HG03280 (cell line): ENCODE data around the gene ROBO1.
"Not testable (repeated sequence)": the region's sequence is repeated elsewhere in the genome, so short reads cannot be mapped to it uniquely, and the experiment has no call there.

ENCODE experiments used
- ATAC-seq: cut with Tn5 transposase; IDR thresholded peaks from one replicate; pipeline ENCODE4 v1.9.1; 2021; ENCODE audit warnings: mild to moderate bottlenecking, moderate library complexity; ENCODE audit not compliant: unreplicated experiment

The ROBO1 gene

GRCh38 chr3:78724859-78725258 is 1042.9 kb downstream of the ROBO1 start:
- ATAC-seq: no peak

DNA sequence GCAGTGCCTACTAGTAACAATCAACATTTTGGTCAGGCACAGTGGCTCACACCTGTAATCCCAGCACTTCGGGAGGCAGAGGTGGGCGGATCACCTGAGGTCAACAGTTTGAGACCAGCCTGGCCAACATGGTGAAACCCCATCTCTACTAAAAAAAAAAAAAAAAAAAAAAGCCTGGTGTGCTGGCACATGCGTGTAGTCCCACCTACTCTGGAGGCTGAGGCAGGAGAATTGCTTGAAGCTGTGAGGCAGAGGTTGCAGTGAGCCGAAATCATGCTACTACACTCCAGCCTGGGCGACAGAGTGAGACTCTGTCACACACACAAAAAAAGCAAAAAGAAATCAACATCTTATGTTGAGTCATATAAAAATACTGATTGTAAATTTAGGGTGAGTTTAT is 1043.4 kb downstream of the ROBO1 start:
- not testable (repeated sequence) for ATAC-seq

GRCh38 chr3:78721771-78722543 is 1045.8 kb downstream of the ROBO1 start:
- ATAC-seq: no peak

- no peak for ATAC-seq
Measured at GRCh38 chr3:78718707-78719106, 1049.1 kb downstream of the ROBO1 start.

GRCh38 chr3:78717041-78717440 is 1050.8 kb downstream of the ROBO1 start:
- no peak for ATAC-seq

GRCh38 chr3:78712941-78713340 is 1054.9 kb downstream of the ROBO1 start:
- ATAC-seq: no peak

DNA sequence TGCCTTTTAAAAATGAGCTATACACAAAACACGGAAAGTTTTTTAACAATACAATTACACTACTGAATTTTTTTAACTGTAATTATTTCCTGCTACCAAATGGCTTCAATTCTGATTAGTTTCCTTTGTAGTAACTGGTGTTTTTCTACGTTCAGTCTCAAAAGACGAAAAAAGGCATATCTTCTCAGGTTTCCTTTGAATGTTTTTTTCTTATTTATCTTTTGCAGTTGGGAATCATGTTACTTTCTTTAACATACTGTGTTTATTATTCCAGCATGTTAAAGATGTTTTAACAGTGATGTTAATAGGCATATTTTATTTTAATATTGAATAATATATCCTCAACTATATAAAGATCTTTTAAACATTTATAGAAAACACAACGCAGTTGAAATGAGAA is 1055.5 kb downstream of the ROBO1 start:
- no peak for ATAC-seq

DNA sequence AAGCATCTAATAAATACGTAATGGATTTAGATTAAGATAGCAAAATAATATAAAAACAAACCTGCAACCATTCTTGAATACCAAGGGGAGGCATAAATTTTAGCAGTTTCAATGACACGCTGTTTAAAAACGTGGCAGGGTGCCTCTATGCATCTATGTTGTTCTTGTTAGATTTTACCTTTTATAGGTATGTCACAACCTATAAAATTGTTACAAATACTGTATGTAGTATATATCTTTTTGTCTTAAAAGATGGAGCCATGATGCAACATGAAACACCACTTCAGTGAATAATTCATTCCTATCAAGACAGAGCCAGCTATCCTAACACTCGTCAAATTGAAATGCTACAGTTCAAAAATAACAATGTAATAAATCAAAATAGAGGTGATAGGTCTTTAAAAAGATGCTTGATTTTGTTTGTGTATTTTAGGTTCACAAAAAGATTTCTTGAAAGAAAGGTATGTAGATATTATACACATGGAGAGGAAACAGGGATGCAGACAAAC is 1059.2 kb downstream of the ROBO1 start:
- no peak for ATAC-seq

DNA sequence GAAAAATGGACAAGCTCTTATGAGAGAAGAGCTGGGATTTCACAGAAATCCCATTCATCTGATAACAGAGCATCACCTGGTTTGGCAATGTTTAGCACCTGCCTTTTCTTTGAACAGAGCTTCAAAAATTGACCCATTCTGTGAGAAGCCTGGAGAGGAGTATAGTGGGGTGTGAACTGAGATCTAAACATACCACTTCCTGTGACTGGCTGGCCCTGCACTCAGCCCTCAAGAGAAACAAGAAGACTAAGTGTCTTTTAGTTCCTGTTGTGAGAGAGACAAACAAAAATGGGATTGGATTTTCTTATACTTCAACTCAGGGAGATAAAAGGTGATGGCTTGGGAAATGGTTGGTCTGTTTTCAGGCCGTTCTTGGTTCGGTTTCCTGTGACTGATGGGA is 1060.2 kb downstream of the ROBO1 start:
- ATAC-seq: no peak

GRCh38 chr3:78706906-78707523 is 1060.8 kb downstream of the ROBO1 start:
- ATAC-seq: no peak

GRCh38 chr3:78703944-78704343 is 1063.9 kb downstream of the ROBO1 start:
- ATAC-seq: no peak

DNA sequence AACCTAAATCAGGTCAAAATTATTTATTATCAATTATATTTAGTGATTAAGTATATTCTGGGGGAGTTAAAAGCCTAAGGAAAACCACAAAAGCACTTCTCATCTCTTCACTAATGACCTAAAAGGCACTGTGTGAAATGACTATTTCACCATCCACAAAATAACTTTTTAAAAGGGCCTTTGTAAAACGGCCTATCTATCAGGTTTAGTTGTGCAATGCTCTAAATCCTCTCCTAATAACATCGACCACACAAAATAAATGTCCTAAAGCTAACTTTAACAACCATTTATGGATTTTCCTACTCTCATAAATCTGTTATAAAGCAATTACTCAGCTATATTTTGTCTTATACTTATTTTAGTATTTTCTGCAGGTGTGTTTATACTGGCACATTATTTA is 1066.3 kb downstream of the ROBO1 start:
- no peak for ATAC-seq

DNA sequence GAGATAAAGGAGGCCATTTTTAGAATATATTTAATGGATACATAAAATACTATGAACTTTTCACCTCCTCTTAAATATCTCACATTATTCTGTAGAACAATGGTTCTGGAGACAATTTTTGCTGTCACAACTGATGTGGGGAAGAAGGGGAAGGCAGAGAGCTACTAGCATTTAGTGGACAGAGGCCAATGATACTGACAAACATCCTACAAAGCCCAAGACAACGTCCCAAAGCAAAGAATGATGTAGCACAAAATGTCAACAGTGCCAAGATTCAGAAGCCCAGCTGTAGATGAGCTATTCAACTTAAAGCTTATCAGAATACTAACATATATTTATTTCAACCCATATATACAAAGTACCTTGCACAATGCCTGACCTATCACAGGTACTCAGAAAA is 1069.4 kb downstream of the ROBO1 start:
- no peak for ATAC-seq

GRCh38 chr3:78697426-78697825 is 1070.4 kb downstream of the ROBO1 start:
- no peak for ATAC-seq

- ATAC-seq: no peak
Measured at GRCh38 chr3:78690766-78691165, 1077.0 kb downstream of the ROBO1 start.

DNA sequence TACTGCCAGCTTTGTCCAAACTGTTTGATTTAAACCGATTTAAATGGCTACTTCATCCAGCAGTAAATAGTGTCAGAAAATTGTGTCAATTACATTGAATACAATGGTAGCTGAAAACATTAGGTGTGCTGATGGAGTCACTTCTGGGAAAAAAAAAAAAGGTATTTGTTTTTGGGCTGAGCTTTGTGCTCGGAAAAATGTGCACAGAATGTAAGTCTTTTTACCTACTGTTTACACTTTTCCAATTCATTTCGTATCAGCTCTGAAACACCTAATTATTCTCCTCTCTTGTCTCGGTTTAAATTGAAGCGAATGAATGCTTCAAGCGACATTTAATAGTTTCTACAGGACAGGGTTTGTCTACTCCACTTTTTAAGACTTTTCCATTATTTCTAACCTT is 1078.4 kb downstream of the ROBO1 start:
- ATAC-seq: no peak

DNA sequence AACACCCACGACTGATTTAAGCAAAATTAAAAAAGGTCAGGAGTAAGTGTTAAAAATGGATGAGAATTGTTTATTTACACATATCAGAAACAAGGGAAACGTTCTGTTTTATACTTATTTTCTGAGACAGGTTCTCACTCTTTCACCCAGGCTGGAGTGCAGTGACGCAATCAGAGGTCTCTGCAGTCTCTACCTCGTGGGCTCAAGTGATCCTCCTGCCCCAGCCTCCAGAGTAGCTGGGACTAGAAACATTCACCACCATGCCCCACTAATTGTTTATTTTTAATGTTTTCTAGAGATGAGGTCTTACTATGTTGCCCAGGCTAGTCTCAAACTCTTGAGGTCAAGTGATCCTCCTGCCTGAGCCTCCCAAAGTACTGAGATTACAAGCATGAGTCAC is 1080.3 kb downstream of the ROBO1 start:
- no peak for ATAC-seq

GRCh38 chr3:78683284-78683683 is 1084.5 kb downstream of the ROBO1 start:
- no peak for ATAC-seq

GRCh38 chr3:78675119-78675805 is 1092.5 kb downstream of the ROBO1 start:
- not testable (repeated sequence) for ATAC-seq

DNA sequence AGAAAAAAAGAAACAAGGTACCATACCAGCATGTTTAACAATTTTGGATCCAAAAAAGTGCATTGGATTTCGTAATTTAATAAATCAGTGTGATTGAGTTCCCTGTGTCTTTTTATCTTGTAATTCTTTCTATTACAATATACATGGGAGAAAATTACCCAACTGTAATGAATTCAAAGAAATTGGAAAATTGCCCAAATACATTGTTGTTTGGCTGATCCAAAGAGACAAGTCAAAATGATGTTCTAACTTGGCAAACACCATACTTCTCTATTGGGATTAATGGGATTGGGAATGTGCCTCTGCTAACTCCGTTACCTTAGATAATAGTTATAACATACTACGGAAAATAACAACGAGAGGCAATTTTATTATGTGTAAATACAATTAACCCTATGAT is 1097.1 kb downstream of the ROBO1 start:
- ATAC-seq: no peak

- ATAC-seq: no peak
Measured at GRCh38 chr3:78670094-78670493, 1097.7 kb downstream of the ROBO1 start.

DNA sequence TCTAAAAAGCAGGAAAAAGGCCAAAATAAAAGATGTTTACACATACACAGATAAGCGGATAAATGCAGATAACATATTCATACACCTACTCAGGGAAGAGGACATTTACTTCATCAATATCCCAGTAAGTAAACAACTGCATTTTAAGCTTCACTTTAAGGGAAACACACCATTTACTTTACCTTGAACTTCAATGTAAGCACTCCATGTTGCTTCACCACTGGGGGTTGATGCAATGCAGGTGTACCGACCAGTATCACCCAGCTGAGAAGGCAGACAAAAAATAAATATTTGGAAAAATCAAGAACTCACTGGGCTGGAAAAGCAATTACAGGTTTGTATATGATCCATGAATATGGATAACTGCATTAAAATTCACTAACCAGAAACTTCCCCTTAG is 1099.5 kb downstream of the ROBO1 start:
- ATAC-seq: no peak
